Caco-2 (cell line): ENCODE data around the gene KLK13. TPM values are rescaled to one million over a fixed set of nuclear protein-coding genes. Genes with fewer than 3 reads are reported as not detected.

Source experiments
- BruUV-seq: library from RNA; stranded (reverse); fragments of 400-500 nt; replicated peaks from 2 replicates; lab custom pipeline; 2021; lab: Mats Ljungman, UMichigan
- CTCF ChIA-PET: fragments of 300-600 bp; sonication (Branson Sonifier 250); formaldehyde crosslinking; loops from one replicate; lab custom pipeline; 2022; ENCODE audit warnings: antibody characterized with exemption; lab: Charles Lee
- POLR2A ChIA-PET: fragments of 300-600 bp; sonication (Branson Sonifier 250); formaldehyde crosslinking; loops from one replicate; lab custom pipeline; 2022; ENCODE audit warnings: antibody characterized with exemption; lab: Charles Lee
- DNase-seq, 2 experiments: peaks; one replicate each; pipeline versions ENCODE4 v3.0.0 to v3.0.0-alpha.2; 2020 to 2022
- H3K27me3 ChIP-seq: replicated peaks from 2 replicates; pipeline ENCODE4 v1.6.0; 2011; ENCODE audit warnings: low read length; ENCODE audit not compliant: control insufficient read depth, insufficient read depth
- H3K36me3 ChIP-seq: 2 replicates; pipeline ENCODE4 v1.5.1; 2011; ENCODE audit warnings: low read length; ENCODE audit not compliant: control insufficient read depth, insufficient read depth
- H3K4me1 ChIP-seq: fragments of 250-450 bp; sonication (Bioruptor Pico); 2 replicates; pipeline ENCODE4 v1.5.1; 2020; ENCODE audit warnings: mild to moderate bottlenecking
- H3K4me3 ChIP-seq: 2 replicates; pipeline ENCODE4 v1.5.1; 2011; ENCODE audit warnings: low read depth, mild to moderate bottlenecking, control low read depth, low read length
- H3K9me3 ChIP-seq: fragments of 250-450 bp; sonication (Bioruptor Pico); 2 replicates; pipeline ENCODE4 v1.5.1; 2020; ENCODE audit warnings: mild to moderate bottlenecking, moderate library complexity
- H3K27ac Mint-ChIP-seq: one replicate; pipeline ENCODE4 v1.8.0; 2022; ENCODE audit warnings: mixed read lengths; ENCODE audit not compliant: unreplicated experiment
- H3K27me3 Mint-ChIP-seq: one replicate; pipeline ENCODE4 v1.8.0; 2022; ENCODE audit warnings: mixed read lengths; ENCODE audit not compliant: insufficient read depth, unreplicated experiment
- H3K36me3 Mint-ChIP-seq: one replicate; pipeline ENCODE4 v1.8.0; 2022; ENCODE audit warnings: mild to moderate bottlenecking, mixed read lengths; ENCODE audit not compliant: insufficient read depth, unreplicated experiment
- H3K4me1 Mint-ChIP-seq: one replicate; pipeline ENCODE4 v1.8.0; 2022; ENCODE audit warnings: low read depth, mixed read lengths; ENCODE audit not compliant: unreplicated experiment
- H3K4me3 Mint-ChIP-seq: one replicate; pipeline ENCODE4 v1.8.0; 2022; ENCODE audit warnings: mild to moderate bottlenecking, moderate library complexity, mixed read lengths; ENCODE audit not compliant: unreplicated experiment
- H3K9me3 Mint-ChIP-seq: one replicate; pipeline ENCODE4 v1.8.0; 2022; ENCODE audit warnings: mixed read lengths; ENCODE audit not compliant: unreplicated experiment
- intact Hi-C: fragments of 100-400 bp; cut with micrococcal nuclease; formaldehyde crosslinking; loops from one replicate; pipeline ENCODE4 v1.10.0; 2022; ENCODE audit not compliant: unreplicated experiment
- total RNA-seq: library from RNA; stranded (reverse); gene quantifications from 2 replicates; pipeline ENCODE4 v1.2.3, GENCODE V29; 2022
- TF ChIP-seq, protein P1 (sequence below), 2 experiments: fragments of 200-600 bp in 1 of 2; IDR thresholded peaks; 1 replicate in 1 of 2; 2 replicates in 1 of 2; pipeline versions ENCODE4 v1.5.1 to v1.8.0; 2011 to 2022; ENCODE audit warnings: antibody characterized with exemption in 1 of 2, control low read depth in 1 of 2, inconsistent platforms in 1 of 2, low read depth in 1 of 2, low read length in 1 of 2, mild to moderate bottlenecking in 1 of 2, moderate library complexity in 1 of 2; ENCODE audit not compliant: insufficient read depth in 1 of 2, severe bottlenecking in 1 of 2, unreplicated experiment in 1 of 2

Gene KLK13
- total RNA-seq, 1 experiment from 2014 or later: not detected

DNA sequence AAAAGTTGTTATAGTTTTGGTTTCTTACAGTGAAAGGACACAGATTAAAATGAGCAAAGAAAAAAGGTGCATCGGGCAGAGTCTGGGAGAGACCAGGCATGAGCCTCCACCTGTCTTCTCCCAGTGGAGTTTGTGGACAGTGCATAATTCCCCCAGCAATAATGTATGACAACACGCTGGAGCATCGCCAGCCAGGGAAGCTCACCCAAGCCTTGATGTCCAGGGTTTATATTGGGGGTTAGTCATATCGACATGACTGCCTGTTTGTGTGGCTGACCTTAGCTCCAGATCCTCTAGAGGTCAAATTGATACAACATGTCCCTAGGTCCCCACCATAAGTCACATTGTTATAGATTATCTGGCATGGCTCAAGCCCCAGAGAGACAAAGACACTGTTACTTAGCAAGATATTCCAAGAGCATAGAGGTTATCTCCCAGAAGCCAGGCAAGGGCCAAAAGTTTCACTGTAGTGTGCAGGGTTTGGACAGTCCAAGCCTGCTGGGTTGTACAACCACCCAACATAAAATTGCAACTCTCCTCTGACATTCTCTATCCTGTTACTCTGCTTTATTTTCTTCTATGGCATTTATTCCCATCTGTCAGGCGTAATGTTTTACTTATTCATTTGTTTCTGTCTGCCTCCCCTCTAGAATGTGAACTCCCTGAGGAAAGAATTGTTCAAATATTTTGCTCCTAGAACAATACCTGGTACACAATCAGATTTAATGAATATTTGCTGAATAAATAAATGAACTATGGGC is 5.6 kb upstream of the KLK13 start:
- CTCF ChIA-PET: no interaction called here
- no peaks in the 10 kb centered on the region for H3K27me3 ChIP-seq

DNA sequence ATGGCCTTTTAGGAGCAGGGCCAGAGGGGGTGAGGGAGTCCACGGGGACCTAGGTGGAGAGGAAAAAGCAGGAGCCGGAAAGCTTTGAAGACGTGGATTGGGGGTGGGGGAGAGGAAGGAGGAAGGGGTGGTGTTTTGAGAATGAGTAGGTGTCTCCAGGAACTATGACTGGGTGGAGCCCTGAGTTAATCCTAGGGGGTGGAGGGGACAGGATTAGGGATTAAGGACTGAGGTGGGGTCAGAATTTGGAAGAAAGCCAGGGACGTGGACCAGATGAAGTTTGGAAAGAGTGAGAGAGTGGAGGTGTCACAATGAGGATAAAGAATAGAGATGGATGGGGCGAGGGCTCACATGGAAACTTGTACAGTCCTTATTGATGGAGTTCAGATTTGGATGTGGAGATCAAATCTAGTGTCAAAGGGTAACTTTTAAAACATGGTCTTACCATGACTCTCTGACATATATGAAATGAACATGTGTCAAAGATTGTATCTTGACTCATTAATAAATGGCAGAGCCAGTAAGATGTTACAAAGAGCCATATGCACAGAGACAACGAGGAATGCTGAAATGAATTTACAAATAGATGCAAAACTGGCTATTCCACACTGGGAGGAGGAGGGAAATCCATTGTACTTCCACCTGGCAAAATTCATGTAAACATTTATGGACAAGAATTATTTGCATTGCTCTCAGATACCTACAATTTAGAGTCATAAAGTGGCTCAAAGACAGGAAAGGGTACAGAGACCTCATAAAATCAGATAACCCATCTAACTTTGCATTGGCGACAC is 1.7 kb upstream of the KLK13 start:
- no peak overlapping the region for H3K4me3 Mint-ChIP-seq
- Histone ChIP-seq H3K4me3 (no peak overlapping the region), H3K9me3 (no peaks in the 10 kb centered on the region), H3K4me1 (no peaks in the 10 kb centered on the region), H3K27me3 (no peaks in the 10 kb centered on the region), H3K36me3 (no peaks in the 10 kb centered on the region)
- peaks cover 3% of the 10 kb centered on the region for H3K9me3 Mint-ChIP-seq
- no peaks in the 10 kb centered on the region for H3K36me3 Mint-ChIP-seq
- intact Hi-C loops: no loop called here
- no peak overlapping the region for H3K27ac Mint-ChIP-seq
- no peak for DNase-seq
- no peaks in the 10 kb centered on the region for H3K4me1 Mint-ChIP-seq
- TF ChIP-seq, protein P1, sequence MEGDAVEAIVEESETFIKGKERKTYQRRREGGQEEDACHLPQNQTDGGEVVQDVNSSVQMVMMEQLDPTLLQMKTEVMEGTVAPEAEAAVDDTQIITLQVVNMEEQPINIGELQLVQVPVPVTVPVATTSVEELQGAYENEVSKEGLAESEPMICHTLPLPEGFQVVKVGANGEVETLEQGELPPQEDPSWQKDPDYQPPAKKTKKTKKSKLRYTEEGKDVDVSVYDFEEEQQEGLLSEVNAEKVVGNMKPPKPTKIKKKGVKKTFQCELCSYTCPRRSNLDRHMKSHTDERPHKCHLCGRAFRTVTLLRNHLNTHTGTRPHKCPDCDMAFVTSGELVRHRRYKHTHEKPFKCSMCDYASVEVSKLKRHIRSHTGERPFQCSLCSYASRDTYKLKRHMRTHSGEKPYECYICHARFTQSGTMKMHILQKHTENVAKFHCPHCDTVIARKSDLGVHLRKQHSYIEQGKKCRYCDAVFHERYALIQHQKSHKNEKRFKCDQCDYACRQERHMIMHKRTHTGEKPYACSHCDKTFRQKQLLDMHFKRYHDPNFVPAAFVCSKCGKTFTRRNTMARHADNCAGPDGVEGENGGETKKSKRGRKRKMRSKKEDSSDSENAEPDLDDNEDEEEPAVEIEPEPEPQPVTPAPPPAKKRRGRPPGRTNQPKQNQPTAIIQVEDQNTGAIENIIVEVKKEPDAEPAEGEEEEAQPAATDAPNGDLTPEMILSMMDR (IDR thresholded peaks at IDR 0.05; ENCODE audit: insufficient read depth in 1 of 2, low read depth in 1 of 2, low read length in 1 of 2, severe bottlenecking in 1 of 2, unreplicated experiment in 1 of 2): no peak
- ChIA-PET CTCF (no interaction called here), POLR2A (no interaction called here)
- peaks cover 5% of the 10 kb centered on the region for H3K27me3 Mint-ChIP-seq
- no TSS peak for BruUV-seq

More for the DNA sequence above, 5.6 kb upstream of the KLK13 start:
- peaks cover 6% of the 10 kb centered on the region for H3K27me3 Mint-ChIP-seq
- H3K4me3 ChIP-seq: no peak overlapping the region
- no peak overlapping the region for H3K4me3 Mint-ChIP-seq
- H3K4me1 Mint-ChIP-seq: no peaks in the 10 kb centered on the region
- DNase-seq: no peak
- H3K4me1 ChIP-seq: no peaks in the 10 kb centered on the region
- intact Hi-C loops: no loop called here
- no TSS peak for BruUV-seq
- POLR2A ChIA-PET: no interaction called here
- H3K27ac Mint-ChIP-seq: no peak overlapping the region
- TF ChIP-seq, protein P1 (IDR thresholded peaks at IDR 0.05; ENCODE audit: insufficient read depth in 1 of 2, low read depth in 1 of 2, low read length in 1 of 2, severe bottlenecking in 1 of 2, unreplicated experiment in 1 of 2): no peak
- peaks cover 11% of the 10 kb centered on the region for H3K9me3 ChIP-seq
- no peaks in the 10 kb centered on the region for H3K36me3 ChIP-seq
- H3K36me3 Mint-ChIP-seq: no peaks in the 10 kb centered on the region
- H3K9me3 Mint-ChIP-seq: peaks cover 13% of the 10 kb centered on the region

DNA sequence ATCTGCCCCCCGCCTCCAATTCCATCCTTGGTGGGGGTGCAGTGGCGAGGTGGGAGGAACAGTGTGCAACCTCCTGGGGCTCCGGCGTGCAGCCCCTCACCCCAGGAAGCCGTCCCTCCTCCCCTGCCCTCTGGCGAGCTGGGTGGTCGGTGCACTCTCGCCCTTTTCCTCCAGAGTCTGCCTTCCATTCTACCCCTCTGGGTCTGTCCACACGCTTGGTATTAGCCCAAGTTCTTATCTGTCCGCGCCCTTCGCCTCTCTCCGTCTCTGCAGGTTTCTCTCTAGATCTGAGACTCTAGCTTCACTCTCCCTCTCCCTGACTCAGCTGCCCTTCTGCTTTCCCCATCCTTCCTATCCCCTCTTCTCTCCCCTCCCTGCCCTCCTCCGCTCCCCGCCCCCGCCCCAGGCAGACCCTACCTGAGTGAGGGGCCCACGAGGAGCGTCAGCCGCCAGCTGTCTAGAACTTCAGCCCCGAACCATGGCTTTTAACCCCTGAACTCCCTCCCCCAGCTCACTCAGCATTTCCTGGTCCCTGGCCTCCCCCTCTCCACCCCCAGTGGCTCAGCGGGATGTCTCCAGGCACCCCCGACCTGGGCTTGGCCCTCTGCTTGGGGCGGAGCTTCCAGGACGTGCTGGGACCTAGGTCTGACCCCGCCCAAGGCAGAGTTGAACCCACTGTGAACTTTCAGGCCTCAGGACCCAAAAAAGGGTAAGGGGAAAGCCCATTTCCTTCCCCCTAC is 499 bp upstream of the KLK13 start:
- POLR2A ChIA-PET: no interaction called here
- CTCF ChIA-PET: no interaction called here

More for the DNA sequence above, 499 bp upstream of the KLK13 start:
- H3K9me3 Mint-ChIP-seq: peaks cover 13% of the 10 kb centered on the region
- BruUV-seq: no TSS peak
- H3K4me3 ChIP-seq: 0 out of 2 replicates have a peak overlapping the region, but pooled peaks have one; percentile 1
- H3K4me1 Mint-ChIP-seq: no peaks in the 10 kb centered on the region
- no peak overlapping the region for H3K27ac Mint-ChIP-seq
- TF ChIP-seq, protein P1 (IDR thresholded peaks at IDR 0.05; ENCODE audit: insufficient read depth in 1 of 2, low read depth in 1 of 2, low read length in 1 of 2, severe bottlenecking in 1 of 2, unreplicated experiment in 1 of 2): no peak
- peak overlapping the region; percentile 54 for H3K4me3 Mint-ChIP-seq
- no peaks in the 10 kb centered on the region for H3K36me3 Mint-ChIP-seq
- no peaks in the 10 kb centered on the region for H3K36me3 ChIP-seq
- no peaks in the 10 kb centered on the region for H3K4me1 ChIP-seq
- no peaks in the 10 kb centered on the region for H3K27me3 ChIP-seq
- intact Hi-C loops: no loop called here
- H3K27me3 Mint-ChIP-seq: peaks cover 14% of the 10 kb centered on the region
- DNase-seq: no peak
- no peaks in the 10 kb centered on the region for H3K9me3 ChIP-seq
